ENCODE data around the gene JMJD6.
"Not testable (repeated sequence)": the region's sequence is repeated elsewhere in the genome, so short reads cannot be mapped to it uniquely, and the experiment has no call there.

JMJD6 gene

DNA sequence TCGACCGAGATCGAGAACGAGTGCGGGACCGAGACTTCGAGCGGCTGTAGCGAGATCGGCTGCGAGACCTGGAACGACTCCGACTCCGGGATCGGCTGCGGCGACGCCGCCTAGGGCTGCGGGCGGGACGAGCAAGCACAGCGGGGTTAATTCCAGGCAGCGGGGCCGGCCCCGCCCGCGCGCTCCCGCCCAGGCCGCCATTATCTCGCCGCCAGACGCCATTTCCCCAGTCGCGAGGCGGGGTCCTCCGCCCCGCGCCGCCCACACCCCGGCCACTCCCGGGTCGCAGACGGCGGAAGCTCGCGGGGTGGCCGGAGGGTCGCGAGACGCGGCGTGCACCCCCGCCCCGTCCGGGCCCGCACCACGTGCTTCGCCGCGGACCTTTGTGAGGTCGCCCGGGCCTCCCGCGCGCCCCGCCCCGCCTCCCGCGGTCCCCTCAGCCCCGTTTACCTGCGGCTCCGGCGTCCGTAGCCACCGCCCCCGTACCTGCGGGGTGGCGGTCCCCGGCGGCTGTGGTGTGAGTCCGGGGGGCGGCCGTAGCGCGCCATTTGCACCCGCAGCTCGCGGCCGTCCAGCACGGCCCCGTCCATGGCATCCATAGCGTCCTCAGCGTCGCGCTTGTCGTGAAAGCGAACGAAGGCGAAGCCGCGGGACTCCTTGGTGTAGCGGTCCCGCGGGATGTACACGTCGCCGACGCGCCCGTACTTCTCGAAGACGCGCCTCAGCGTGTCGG lies 10.1 kb upstream of the JMJD6 start:
- no peak for DNase-seq (ENCODE audit: low read depth, low spot score)

DNA sequence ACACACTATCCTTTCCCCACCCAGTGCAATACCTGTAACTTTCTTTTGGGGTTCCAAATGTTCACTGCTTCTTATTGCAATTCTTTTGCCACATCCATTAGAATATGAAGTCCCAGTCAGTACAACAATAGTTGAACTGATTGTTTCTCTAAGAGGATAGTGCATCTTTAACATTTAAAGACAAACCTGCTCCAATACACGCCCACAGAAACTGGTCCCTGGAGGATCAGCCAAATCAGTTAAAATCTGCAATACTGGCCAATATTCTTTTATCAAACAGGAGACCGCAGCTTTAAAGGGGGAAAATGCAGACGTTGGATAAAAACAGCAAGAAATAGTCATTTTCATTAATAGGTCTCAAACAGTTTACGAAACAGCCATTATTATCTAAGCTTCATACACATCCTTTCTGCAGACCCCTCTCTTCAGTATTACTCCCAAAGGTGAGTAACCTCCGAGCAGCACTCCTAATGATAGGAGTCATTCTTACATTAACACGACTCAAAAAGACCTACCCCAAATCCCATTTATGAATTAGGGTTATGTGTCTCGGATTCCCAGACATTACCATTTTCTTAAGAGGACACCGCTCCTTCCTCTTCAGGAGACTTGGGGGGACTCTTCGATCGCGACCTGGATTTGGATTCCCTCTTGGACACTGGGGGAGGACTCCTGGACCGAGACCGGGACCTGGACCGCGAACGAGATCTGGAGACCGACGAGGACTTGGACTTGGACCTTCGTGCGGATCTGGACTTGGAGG lies 9.4 kb upstream of the JMJD6 start:
- no peak for DNase-seq (ENCODE audit: low read depth, low spot score)

DNA sequence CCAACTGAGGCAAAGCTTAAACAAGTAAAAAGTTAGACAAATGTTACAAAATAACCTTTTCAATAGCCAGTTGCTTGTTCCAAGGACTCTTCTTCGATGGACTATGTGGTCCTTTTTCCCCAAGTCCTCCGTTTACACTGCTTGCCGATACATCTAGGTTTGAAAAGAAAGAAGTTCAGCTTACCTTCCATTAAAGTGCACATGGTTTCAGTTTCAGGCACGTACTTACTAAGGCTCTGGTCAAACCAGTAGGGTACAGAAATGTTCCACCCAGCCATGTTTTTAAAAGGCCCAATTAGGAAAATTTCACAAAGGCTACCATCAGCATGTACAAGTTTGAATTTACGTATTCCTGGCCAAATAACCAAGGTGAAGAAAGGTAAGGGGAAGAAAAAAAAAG lies 8.6 kb upstream of the JMJD6 start:
- DNase-seq (ENCODE audit: low read depth, low spot score), result no peak

DNA sequence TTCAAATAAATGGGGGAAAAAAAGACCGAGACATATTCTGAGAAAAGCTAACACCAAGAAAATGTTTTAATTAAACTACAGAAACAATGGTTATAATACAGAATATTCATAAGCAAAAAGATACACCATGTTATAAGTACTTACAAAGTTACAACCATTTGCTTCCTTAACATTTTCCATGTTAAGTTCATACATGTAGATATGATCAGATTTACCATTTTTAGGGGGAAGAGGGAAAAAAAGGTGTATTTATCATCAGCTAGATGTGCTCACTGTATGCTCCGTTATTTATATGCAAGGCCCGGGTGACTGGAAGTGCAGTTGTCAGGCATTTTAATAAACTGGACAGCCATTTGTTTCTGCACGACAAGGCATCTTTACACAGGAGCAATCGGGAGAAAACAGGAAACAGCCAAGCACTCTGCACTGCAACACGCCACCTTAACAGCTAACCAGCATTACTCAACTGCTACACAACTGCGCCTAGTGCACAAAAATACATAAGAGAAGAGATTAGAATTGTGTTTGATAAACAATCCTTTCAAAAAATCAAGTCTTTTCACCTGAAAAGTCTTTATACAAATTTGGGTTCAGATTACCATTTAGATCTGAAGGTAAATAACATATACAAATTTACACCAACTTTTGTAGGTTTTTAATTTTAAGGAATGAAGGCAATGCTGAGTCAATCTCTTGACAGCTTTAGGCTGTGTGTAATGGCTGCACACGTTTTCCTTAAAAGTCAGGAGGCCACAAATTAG lies 7.9 kb upstream of the JMJD6 start:
- no peak for DNase-seq (ENCODE audit: low read depth, low spot score)

DNA sequence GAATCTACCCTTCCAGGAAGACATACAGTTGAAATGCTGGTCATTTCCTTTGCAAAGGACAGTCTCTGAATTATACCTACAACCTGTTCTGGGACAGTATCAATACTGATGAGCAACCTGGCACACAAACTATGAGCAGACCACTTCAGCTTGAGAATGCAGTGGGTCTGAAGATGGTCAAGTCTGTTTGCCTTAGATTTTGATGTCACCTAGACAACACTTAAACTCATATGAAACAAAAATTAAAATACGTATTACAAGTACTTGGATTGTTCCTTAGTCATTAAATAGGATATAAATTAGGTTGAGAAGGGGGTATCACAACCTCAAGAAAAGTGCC lies 7.2 kb upstream of the JMJD6 start:
- no peak for DNase-seq (ENCODE audit: low read depth, low spot score)

DNA sequence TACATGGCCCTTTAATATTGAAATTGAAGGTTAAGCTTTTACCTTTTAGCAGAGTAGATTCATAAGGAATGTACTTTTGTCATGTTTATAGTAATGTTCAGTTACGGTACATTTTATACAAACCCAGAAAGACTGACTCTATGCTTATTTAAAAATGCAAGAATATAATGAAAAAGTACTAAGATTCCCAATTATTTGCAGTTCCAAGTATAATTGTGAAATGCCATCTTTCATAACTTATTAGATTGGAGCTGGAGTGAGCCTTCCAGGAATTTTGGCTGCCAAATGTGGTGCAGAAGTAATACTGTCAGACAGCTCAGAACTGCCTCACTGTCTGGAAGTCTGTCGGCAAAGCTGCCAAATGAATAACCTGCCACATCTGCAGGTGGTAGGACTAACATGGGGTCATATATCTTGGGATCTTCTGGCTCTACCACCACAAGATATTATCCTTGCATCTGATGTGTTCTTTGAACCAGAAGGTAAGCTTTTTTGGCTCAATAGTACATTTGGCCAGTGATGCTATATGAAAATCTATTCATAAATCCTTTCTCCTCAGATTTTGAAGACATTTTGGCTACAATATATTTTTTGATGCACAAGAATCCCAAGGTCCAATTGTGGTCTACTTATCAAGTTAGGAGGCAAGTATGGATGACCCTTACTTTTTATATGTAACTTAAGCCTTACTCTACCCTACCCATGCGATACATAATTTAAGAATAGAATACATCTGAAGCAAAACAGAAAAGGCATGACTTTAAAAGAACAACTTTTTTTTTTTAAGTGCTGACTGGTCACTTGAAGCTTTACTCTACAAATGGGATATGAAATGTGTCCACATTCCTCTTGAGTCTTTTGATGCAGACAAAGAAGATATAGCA lies 6.6 kb upstream of the JMJD6 start:
- DNase-seq (ENCODE audit: low read depth, low spot score), result no peak

DNA sequence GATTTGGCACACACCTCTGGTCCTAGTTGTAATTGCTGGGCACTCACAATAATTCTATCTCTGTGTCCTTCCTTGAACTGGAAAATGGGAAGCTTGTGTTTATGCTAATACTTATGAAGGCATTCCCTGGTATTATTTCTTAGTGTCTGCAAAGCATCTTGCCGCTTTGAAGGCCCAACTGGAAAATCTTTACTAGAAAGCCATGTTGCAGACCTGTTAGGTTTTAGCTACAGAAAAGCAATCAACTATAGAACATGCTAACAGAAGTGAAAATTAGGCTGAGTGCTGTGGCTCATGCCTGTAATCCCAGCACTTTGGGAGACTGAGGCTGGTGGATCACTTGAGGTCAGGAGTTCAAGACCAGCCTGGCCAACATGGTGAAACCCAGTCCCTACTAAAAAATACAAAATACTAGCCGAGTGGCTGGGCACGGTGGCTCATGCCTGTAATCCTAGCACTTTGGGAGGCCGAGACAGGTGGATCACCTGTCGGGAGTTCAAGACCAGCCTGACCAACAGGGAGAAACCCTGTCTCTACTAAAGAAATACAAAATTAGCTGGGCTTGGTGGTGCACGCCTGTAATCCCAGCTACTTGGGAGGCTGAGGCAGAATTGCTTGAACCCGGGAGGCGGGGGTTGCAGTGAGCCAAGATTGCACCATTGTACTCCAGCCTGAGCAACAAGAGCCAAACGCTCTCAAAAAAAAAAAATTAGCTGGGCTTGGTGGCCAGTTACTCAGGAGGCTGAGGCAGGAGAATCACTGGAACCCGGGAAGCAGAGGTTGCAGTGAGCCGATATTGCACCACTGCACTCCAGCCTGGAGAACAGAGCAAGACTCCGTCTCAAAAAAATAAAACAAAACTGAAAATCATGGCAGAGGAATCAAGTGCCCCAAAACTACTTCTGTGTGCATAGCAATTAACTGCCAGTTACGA lies 5.7 kb upstream of the JMJD6 start:
- not testable (repeated sequence) for DNase-seq (ENCODE audit: low read depth, low spot score)

DNA sequence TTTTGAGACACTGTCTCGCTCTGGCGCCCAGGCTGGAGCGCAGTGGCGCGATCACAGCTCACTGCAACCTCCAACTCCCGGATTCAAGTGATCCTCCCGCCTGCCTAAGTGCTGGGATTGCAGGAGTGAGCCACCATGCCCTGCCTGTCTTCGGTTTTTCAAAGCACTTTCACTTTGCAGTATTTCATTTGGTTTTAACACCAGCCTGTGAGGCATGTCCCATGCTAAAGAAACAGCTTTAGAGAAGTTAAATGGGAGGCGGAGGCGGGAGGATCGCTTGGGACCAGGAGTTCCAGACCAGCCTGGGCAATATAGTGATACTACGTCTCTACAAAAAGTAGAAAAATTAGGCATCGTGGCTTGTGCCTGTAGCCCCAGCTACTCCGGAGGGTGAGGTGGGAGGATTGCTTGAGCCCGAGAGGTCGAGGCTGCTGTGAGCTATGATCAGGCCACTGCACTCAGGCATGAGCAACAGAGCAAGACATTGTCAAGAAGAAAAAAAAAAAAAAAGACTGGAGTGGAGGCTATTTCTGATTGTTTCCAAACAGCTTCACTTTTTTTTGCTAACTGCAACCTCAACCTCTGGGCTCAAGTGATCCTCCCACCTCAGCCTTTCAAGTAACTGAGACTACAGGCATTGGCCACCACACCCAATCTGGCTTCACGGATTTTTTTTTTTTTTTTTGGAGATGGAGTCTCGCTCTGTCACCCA lies 1.5 kb upstream of the JMJD6 start:
- no peak for DNase-seq (ENCODE audit: low read depth, low spot score)

DNA sequence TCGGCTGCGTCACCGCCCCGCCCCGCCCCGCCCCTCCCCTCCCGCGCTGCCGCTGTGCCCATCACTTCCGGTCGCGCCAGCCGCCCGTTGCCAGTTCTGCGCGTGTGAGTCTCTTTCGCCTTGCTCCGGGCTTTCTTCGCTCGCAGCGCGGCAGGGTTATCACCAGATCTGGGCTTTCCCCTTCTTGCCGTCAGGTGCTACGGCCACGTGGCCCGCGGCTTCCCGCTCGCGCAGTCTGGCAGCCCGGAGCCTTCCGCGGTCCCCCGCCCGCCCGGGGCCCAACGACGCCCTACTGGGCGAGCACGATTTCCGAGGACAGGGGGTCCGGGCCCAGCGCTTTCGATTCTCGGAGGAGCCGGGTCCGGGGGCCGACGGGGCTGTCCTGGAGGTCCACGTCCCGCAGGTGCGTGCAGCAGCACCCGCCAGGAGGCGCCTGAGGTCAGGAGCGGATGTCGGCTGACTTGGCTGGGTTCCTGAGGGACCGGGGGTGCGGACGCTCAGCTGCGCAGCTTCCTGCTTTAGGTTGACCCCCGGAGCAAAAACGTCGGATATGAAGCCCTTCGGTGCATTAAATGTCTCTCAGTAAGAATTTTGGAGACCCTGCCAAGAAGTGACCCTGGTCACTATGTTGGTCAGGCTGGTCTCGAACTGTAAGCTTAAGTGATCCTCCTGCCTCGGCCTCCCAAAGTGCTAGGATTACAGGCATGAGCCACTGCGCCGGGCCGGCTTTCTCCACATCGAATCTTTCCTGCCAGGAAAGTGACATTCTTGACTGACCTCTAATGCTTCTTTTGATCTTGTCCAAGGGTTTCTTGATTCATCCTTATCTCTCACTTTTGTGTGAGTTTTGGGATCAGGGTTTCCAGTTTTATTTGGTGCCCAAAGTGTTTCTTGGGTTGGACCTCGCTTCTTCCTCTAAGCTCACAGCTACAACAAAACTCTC lies 641 bp upstream of the JMJD6 start, which contains the start of gene METTL23:
Gene METTL23 (plus strand): TSS at position 64 of the 943 bp plus-strand sequence. CDS start 2,872 bp downstream, outside the sequence.
- no peak for DNase-seq (ENCODE audit: low read depth, low spot score)

DNA sequence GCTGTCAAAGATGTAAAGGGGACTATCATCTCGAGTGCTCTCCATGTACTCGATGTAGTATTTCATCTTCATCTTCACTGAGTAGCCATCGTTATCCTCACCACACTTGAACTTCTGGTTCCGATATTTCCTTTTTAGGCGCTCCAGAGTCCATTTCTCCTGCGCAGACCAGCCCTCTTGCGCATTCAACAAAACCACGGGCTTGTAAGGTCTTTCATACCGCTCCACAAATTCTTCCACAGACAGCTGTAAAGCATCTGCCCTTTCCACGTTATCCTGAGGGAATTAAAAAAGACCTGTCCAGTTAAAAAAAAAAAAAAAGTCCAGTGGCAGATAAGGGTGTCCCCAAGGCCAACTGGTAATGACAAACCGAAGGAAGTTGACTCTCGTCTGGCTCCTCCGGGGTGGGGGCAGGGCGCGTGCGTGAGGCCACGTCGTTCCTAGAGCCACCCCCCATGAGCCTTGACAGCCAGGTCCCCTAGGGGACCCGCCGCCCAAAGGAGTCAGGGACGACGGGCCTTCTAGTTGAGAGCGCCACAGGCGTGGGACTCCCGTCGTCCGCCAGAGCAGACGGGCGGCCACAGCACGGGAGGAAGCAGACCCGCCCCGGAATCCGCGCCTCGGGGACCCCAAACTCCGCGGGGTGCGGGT lies 701 bp downstream of the JMJD6 start:
- no peak for DNase-seq (ENCODE audit: low read depth, low spot score)

DNA sequence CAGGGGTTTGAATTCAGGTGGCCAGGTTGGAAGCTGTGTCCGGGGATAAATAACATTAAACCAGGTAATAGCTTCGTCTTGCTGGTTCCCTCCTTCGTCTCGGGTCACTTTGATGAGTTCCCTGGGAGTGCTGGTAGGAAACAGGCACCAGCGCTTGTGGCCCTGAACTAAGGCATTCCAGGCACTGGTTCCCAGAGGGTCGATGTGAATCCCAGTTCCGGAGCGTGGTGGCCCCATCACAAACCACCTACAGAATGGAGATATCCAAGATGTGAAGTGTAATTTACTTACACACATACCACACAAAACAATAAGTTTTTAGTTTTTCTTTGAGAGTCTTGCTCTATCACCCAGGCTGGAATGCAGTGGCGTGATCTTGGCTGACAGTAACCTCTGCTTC lies 2.6 kb downstream of the JMJD6 start:
- no peak for DNase-seq (ENCODE audit: low read depth, low spot score)

DNA sequence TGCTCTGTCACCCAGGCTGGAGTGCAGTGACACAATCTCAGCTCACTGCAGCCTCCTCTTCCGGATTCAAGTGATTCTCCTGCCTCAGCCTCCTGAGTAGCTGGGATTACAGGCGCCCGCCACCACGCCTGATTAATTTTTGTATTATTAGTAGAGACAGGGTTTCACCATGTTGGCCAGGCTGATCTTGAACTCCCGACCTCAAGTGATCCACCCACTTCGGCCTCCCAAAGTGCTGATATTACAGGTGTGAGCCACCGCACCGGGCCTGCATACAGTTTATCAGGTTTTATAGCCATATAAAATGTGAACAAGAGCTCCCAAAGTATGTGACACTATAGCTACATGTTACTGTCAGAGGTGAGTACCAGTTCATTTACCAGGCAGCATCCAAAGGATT lies 3.4 kb downstream of the JMJD6 start:
- DNase-seq (ENCODE audit: low read depth, low spot score), result not testable (repeated sequence)

DNA sequence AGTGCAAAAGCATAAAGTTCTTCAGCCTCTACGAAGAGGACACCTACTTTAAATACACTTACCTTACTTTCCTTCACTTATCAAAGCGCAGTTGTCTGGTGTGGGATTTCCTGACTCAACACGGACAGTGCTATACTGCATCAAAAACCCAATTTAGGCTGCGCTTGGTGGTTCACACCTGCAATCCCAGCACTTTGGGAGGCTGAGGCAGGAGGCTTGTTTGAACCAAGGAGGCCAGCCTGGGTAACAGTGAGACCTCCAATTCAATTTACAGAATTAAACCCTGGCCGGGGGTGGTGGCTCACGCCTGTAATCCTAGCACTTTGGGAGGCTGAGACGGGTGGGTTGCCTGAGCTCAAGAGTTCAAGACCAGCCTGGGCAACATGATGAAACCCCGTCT lies 4.1 kb downstream of the JMJD6 start:
- DNase-seq (ENCODE audit: low read depth, low spot score), result no peak

DNA sequence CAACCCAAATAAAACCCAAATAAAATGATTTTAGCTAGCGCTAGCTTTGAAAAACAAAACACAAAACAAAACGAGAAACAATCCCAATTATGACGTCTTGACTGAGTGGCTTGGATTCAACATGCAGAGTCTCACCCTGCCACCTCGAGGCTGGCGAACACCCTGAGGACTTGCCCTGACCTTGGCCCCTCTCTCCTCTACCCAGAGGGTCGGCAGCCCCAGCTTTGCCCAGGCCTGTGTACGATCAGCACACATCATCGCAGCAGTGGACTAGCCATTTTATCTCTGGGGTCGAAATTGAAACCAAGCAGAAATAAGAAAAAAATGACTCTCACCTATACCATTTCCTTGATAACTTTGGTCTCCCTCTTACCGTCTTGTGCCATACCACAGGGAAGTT lies 4.9 kb downstream of the JMJD6 start:
- DNase-seq (ENCODE audit: low read depth, low spot score), result no peak

DNA sequence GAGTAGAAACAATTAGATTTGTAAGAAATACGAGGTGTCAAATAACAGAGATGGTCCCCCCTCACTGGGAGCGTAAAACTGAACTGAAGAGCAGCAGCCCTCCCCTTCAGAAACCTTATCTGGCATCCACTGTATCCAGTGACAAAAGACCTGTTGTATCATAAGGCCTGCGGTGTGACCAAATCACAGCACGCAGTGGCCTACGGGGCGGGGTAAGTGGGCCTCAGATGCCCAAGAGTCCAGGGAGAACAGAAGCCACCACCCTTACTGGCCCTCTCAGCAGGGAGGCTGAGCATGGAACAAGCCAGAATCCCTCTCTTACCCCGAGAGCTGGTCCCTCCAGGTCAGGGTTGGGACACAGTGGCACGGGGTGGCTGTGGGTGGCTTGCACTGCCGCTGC lies 5.5 kb downstream of the JMJD6 start:
- DNase-seq (ENCODE audit: low read depth, low spot score), result no peak

DNA sequence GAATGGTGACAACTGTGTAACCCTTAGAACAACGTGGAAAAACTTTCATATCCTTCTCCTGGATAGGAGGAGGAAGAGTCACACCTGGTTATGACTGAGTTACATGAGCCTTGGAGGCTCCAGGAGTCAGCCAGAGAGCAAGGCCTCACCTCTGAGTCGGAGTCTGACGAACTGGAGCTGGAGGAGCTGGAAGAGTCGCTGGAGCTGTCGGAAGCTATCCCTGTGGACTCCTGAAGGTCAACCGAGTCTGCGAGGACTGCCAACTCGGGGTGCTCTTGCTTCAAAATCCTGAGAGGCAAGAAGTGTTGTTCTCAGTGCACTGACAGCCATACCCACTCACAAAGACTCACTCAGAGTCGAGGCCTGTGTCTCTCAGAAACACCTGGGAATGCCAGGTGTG lies 6.2 kb downstream of the JMJD6 start:
- DNase-seq (ENCODE audit: low read depth, low spot score), result no peak

DNA sequence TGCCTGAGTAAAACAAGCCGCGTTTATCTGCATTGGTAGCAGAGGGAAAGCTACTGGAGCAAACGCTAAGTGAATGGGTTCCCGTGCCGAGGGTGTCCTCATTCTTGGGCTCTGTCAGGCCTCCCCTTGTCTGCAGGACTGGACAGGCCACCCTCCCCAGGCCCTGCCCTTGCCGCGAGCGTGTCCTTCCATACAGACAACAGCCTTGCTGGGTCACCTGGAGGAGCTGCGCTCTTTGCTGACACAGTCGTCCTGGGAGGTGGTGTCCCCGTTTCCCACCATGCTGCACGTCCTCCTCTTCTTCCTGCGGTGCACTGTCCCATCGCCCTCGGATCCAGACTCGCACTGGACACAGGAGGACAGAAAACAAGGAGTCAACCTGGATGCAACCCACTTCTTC lies 7.9 kb downstream of the JMJD6 start:
- DNase-seq (ENCODE audit: low read depth, low spot score), result no peak

DNA sequence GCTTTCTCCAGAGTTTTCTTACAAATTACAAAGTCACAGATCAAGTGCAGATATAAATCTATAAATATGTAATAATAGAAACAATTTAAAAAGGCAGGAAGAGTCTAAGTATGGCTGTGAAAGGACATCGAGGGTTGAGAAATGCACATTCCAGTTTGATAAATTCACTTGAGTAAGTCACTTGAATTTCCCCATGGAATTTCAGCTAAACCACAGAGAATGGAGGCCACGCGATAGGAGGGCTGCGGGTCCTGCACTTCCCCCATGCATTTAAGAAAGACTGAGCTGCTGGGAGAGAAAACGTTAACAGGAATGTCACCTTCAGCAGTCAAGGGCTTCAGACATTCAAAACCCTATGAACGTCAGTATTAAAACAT lies 9.6 kb downstream of the JMJD6 start:
- DNase-seq (ENCODE audit: low read depth, low spot score), result no peak

Measured in iPS DF 19.7 (cell line).